ENCODE measurements around the gene AFF3.

Gene AFF3

DNA sequence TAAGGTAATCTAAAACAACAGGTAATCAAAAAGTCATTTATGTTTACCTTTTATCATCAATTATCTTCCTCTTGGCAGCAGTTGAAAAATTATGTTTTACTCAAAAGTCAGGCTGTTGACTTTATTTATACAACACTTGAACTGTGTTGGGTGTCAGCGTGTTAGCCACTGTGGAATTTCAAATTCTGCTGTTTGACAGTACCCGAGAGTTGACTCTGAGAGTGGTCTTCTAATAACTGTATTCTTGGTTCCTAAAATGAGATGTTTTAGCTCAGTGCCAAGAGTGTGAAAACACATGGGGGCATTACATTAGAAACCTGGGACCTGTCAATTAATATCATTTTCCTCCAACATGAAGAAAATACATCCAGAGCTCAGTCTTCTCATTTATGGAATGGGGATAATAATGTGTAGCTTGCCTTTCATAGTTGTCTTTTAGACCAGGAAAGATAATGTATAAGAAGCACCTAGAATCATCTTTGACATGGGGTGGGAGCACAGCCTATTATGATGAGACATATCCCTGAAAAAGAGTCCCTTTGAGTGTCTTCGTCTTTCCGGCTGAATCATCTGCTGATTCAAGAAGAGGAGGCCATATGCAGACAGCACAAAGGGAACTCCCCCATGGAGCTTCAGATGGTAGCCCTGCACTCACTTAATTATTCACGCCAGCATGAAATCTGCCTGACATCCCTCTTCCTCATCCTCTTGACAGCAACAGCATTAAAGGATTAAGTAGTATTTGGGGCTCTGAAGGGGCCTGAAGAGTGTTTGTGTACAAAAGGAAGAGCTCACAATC is 89.1 kb downstream of the AFF3 start:
- H3K4me1 ChIP-seq (ENCODE audit: control insufficient read depth, insufficient read depth, low read length): no peaks in the 10 kb centered on the region
- no peak overlapping the region for H3K4me3 ChIP-seq (ENCODE audit: low read length in 2 of 2)

DNA sequence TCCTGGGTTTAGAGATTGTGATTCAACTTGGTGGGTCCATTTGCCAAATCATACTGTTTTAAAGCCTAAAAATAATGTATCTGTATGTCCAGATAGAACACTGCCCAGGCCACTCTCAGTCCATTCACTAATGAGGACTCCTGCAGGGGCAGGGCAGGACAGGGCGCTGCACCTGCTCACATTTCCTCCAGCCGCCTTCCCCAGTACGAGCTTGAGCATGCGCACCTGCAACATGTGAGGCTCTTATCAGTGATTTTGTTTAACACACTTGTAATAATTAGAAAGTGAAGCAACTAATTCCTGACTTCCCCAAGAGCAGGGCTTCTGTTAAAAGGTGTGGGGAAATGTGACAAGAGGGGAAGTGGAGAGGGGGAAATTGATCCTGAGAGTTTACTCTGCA is 89.7 kb downstream of the AFF3 start:
- Histone ChIP-seq H3K4me1 (ENCODE audit: control insufficient read depth, insufficient read depth, low read length) (no peaks in the 10 kb centered on the region), H3K4me3 (ENCODE audit: low read length in 2 of 2) (no peak overlapping the region), H3K27me3 (ENCODE audit: control insufficient read depth in 1 of 2, insufficient read depth in 2 of 2, low read length in 2 of 2) (no peaks in the 10 kb centered on the region), H3K27ac (ENCODE audit: low read length) (no peak overlapping the region), H3K9ac (ENCODE audit: low read length in 2 of 2) (no peak overlapping the region), H3K9me3 (ENCODE audit: control insufficient read depth in 2 of 2, low read length in 2 of 2) (no peaks in the 10 kb centered on the region), H3K36me3 (ENCODE audit: control insufficient read depth in 2 of 2, insufficient read depth in 2 of 2, low read length in 2 of 2) (no peaks in the 10 kb centered on the region)

More for the DNA sequence above, 89.1 kb downstream of the AFF3 start:
- Histone ChIP-seq H3K27ac (ENCODE audit: low read length) (no peak overlapping the region), H3K36me3 (ENCODE audit: control insufficient read depth in 2 of 2, insufficient read depth in 2 of 2, low read length in 2 of 2) (no peaks in the 10 kb centered on the region), H3K27me3 (ENCODE audit: control insufficient read depth in 1 of 2, insufficient read depth in 2 of 2, low read length in 2 of 2) (no peaks in the 10 kb centered on the region), H3K9ac (ENCODE audit: low read length in 2 of 2) (no peak overlapping the region), H3K9me3 (ENCODE audit: control insufficient read depth in 2 of 2, low read length in 2 of 2) (no peaks in the 10 kb centered on the region)

- no peaks in the 10 kb centered on the region for H3K36me3 ChIP-seq (ENCODE audit: control insufficient read depth in 2 of 2, insufficient read depth in 2 of 2, low read length in 2 of 2)
- no peak overlapping the region for H3K4me3 ChIP-seq (ENCODE audit: low read length in 2 of 2)
- H3K27ac ChIP-seq (ENCODE audit: low read length): no peak overlapping the region
- H3K4me1 ChIP-seq (ENCODE audit: control insufficient read depth, insufficient read depth, low read length): no peaks in the 10 kb centered on the region
- no peaks in the 10 kb centered on the region for H3K27me3 ChIP-seq (ENCODE audit: control insufficient read depth in 1 of 2, insufficient read depth in 2 of 2, low read length in 2 of 2)
- H3K9ac ChIP-seq (ENCODE audit: low read length in 2 of 2): no peak overlapping the region
- H3K9me3 ChIP-seq (ENCODE audit: control insufficient read depth in 2 of 2, low read length in 2 of 2): no peaks in the 10 kb centered on the region
Observed at GRCh38 chr2:100051253-100051652, 91.1 kb downstream of the AFF3 start.

- Histone ChIP-seq H3K9ac (ENCODE audit: low read length in 2 of 2) (no peak overlapping the region), H3K27me3 (ENCODE audit: control insufficient read depth in 1 of 2, insufficient read depth in 2 of 2, low read length in 2 of 2) (no peaks in the 10 kb centered on the region), H3K36me3 (ENCODE audit: control insufficient read depth in 2 of 2, insufficient read depth in 2 of 2, low read length in 2 of 2) (no peaks in the 10 kb centered on the region), H3K4me1 (ENCODE audit: control insufficient read depth, insufficient read depth, low read length) (no peaks in the 10 kb centered on the region), H3K9me3 (ENCODE audit: control insufficient read depth in 2 of 2, low read length in 2 of 2) (no peaks in the 10 kb centered on the region), H3K4me3 (ENCODE audit: low read length in 2 of 2) (no peak overlapping the region), H3K27ac (ENCODE audit: low read length) (no peak overlapping the region)
Observed at GRCh38 chr2:100050685-100051084, 91.7 kb downstream of the AFF3 start.

DNA sequence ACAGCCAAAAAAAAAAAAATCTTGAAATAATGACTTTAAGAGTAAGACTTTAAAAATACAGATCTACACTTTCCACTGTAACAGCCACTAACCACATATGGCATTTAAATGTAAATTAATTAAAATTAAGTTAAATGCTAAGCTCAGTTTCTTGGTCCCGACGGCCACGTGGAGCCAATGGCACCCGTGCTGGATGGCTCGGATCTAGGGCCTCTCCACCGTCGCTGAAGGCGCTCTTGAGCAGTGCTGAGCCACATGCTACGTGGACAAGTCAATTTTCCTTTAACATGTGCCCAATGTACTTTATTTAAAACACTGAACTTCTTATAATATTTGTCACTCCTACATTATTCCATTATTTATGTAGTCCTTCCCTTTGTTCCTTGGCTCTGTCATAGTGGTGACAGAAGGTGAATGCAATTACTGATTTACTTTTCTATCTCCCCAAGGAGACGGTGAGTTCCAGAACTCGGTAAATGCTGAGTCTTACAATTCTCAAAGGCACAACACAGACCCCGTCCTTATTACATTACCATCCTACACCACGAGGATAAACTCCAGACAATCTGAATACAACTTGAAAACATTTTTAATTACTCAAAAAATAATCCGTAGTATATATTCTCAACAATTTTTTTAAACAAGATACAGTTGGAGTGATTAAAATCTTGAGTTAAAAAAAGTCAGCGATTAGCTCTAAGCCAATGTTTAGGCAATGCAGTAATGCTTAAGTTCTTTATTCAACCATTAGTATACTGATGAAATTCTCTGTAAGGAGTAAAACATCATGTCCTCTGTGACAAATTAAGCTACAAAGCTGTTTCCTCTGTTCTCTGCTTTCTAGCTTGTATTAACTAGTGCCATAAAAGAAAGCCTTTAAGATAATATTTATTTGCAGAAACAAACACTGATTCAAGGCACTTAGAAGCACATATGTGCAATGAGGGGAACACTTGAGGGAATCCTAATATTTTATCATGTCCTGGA is 95.1 kb downstream of the AFF3 start:
- Histone ChIP-seq H3K4me1 (ENCODE audit: control insufficient read depth, insufficient read depth, low read length) (no peaks in the 10 kb centered on the region), H3K27me3 (ENCODE audit: control insufficient read depth in 1 of 2, insufficient read depth in 2 of 2, low read length in 2 of 2) (no peaks in the 10 kb centered on the region), H3K9me3 (ENCODE audit: control insufficient read depth in 2 of 2, low read length in 2 of 2) (no peaks in the 10 kb centered on the region), H3K36me3 (ENCODE audit: control insufficient read depth in 2 of 2, insufficient read depth in 2 of 2, low read length in 2 of 2) (peaks cover 0 to 2% of the 10 kb centered on the region in 2 donors), H3K9ac (ENCODE audit: low read length in 2 of 2) (no peak overlapping the region), H3K4me3 (ENCODE audit: low read length in 2 of 2) (no peak overlapping the region), H3K27ac (ENCODE audit: low read length) (no peak overlapping the region)

DNA sequence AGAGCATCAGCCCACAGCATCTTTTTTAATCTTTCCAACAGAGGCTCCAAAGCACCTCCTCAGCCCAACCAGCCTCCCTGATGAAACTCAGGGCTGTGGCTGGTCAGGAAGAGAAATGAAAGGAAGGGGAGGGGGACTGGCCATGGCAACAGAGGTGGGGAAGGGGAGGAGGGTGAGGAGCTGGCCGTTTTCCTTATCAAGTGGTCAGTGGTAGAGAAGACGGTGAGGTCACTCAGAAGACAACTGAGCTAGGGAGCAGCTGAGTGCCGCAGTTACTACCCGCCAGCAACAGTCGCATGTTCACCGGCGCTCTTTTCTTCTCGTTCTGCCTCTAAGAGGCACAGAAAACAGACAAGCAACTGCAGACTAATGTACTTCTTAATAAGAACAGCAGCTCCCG is 97.4 kb downstream of the AFF3 start:
- peaks cover 0 to 2% of the 10 kb centered on the region in 2 donors for H3K36me3 ChIP-seq (ENCODE audit: control insufficient read depth in 2 of 2, insufficient read depth in 2 of 2, low read length in 2 of 2)
- H3K9ac ChIP-seq (ENCODE audit: low read length in 2 of 2): no peak overlapping the region
- no peaks in the 10 kb centered on the region for H3K4me1 ChIP-seq (ENCODE audit: control insufficient read depth, insufficient read depth, low read length)
- no peaks in the 10 kb centered on the region for H3K9me3 ChIP-seq (ENCODE audit: control insufficient read depth in 2 of 2, low read length in 2 of 2)
- H3K27ac ChIP-seq (ENCODE audit: low read length): no peak overlapping the region
- H3K4me3 ChIP-seq (ENCODE audit: low read length in 2 of 2): no peak overlapping the region
- H3K27me3 ChIP-seq (ENCODE audit: control insufficient read depth in 1 of 2, insufficient read depth in 2 of 2, low read length in 2 of 2): no peaks in the 10 kb centered on the region

- H3K4me3 ChIP-seq (ENCODE audit: low read length in 2 of 2): no peak overlapping the region
- H3K9ac ChIP-seq (ENCODE audit: low read length in 2 of 2): no peak overlapping the region
- no peaks in the 10 kb centered on the region for H3K4me1 ChIP-seq (ENCODE audit: control insufficient read depth, insufficient read depth, low read length)
- H3K27ac ChIP-seq (ENCODE audit: low read length): no peak overlapping the region
- H3K27me3 ChIP-seq (ENCODE audit: control insufficient read depth in 1 of 2, insufficient read depth in 2 of 2, low read length in 2 of 2): no peaks in the 10 kb centered on the region
- peaks cover 0 to 2% of the 10 kb centered on the region in 2 donors for H3K36me3 ChIP-seq (ENCODE audit: control insufficient read depth in 2 of 2, insufficient read depth in 2 of 2, low read length in 2 of 2)
- no peaks in the 10 kb centered on the region for H3K9me3 ChIP-seq (ENCODE audit: control insufficient read depth in 2 of 2, low read length in 2 of 2)
Observed at GRCh38 chr2:100043891-100044255, 98.5 kb downstream of the AFF3 start.

DNA sequence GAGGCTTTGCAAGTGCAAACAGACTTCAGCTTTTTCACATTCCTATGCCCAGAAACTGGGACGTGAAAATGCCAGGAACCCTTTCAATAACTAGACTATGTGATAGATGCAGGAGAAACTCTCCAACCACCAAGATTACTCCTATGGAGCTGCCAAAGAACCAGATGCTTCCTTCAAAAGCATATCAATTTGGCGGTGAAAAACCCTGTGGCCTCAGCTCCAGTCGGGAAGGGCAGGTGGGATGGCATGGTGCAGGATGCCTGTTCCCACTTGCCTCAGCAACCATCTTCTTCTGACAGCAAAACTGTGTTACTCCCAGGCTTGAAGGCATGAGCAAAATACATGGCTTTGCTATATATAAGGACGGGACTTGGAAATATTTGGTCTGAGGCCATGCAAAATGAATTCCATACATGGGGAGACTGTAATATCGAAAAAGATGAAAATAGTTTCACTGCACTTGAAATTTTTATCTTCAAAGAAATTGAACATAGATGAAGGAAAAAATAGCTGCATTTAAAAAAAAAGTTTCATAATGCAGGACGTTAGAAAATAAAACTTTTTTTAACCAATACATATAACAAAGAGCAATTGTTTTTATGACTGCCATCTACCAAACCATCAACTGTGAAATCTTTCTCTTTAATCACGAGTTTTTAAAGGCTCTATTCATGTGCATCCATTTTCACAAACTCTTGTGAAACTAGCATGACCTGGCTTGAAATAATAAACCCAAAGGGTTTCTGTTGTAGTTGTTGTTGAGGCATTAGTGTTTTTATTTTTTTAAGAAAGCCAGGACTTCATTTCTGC is 99.1 kb downstream of the AFF3 start:
- Histone ChIP-seq H3K4me1 (ENCODE audit: control insufficient read depth, insufficient read depth, low read length) (no peaks in the 10 kb centered on the region), H3K27me3 (ENCODE audit: control insufficient read depth in 1 of 2, insufficient read depth in 2 of 2, low read length in 2 of 2) (no peaks in the 10 kb centered on the region), H3K9ac (ENCODE audit: low read length in 2 of 2) (no peak overlapping the region), H3K36me3 (ENCODE audit: control insufficient read depth in 2 of 2, insufficient read depth in 2 of 2, low read length in 2 of 2) (peaks cover 0 to 2% of the 10 kb centered on the region in 2 donors), H3K4me3 (ENCODE audit: low read length in 2 of 2) (no peak overlapping the region), H3K27ac (ENCODE audit: low read length) (no peak overlapping the region), H3K9me3 (ENCODE audit: control insufficient read depth in 2 of 2, low read length in 2 of 2) (no peaks in the 10 kb centered on the region)

GRCh38 chr2:100042562-100042961 is 99.8 kb downstream of the AFF3 start:
- no peak overlapping the region for H3K27ac ChIP-seq (ENCODE audit: low read length)
- H3K4me3 ChIP-seq (ENCODE audit: low read length in 2 of 2): no peak overlapping the region
- H3K4me1 ChIP-seq (ENCODE audit: control insufficient read depth, insufficient read depth, low read length): no peaks in the 10 kb centered on the region
- H3K9ac ChIP-seq (ENCODE audit: low read length in 2 of 2): no peak overlapping the region
- no peaks in the 10 kb centered on the region for H3K27me3 ChIP-seq (ENCODE audit: control insufficient read depth in 1 of 2, insufficient read depth in 2 of 2, low read length in 2 of 2)
- H3K9me3 ChIP-seq (ENCODE audit: control insufficient read depth in 2 of 2, low read length in 2 of 2): no peaks in the 10 kb centered on the region
- H3K36me3 ChIP-seq (ENCODE audit: control insufficient read depth in 2 of 2, insufficient read depth in 2 of 2, low read length in 2 of 2): peaks cover 0 to 2% of the 10 kb centered on the region in 2 donors

DNA sequence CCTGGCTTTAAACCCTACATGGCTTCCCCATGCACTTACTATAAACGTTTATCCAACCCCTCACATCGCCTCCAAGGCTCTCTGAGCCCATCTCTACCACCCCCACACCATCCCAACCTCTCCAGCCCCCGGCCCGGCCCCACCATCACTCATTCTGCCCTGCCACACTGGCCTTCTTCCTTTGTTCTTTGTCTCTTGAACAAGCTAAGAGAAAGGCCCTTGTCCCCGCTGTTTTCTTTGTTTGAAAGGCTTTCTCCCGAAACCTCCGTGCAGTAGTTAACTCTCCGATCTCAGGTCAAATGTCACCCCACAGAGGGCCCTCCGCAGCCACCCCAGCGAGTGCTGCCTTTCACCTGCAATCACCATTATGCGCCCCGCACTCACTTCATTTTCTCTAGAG is 100.4 kb downstream of the AFF3 start:
- Histone ChIP-seq H3K9me3 (ENCODE audit: control insufficient read depth in 2 of 2, low read length in 2 of 2) (no peaks in the 10 kb centered on the region), H3K4me1 (ENCODE audit: control insufficient read depth, insufficient read depth, low read length) (no peaks in the 10 kb centered on the region), H3K36me3 (ENCODE audit: control insufficient read depth in 2 of 2, insufficient read depth in 2 of 2, low read length in 2 of 2) (peaks cover 0 to 2% of the 10 kb centered on the region in 2 donors), H3K27ac (ENCODE audit: low read length) (no peak overlapping the region), H3K27me3 (ENCODE audit: control insufficient read depth in 1 of 2, insufficient read depth in 2 of 2, low read length in 2 of 2) (no peaks in the 10 kb centered on the region), H3K4me3 (ENCODE audit: low read length in 2 of 2) (no peak overlapping the region), H3K9ac (ENCODE audit: low read length in 2 of 2) (no peak overlapping the region)
